GM19351 (cell line): ENCODE measurements around the gene PSMC3.

ENCODE experiments used
- ATAC-seq: cut with Tn5 transposase; IDR thresholded peaks from one replicate; pipeline ENCODE4 v1.9.1; 2021; ENCODE audit warnings: mild to moderate bottlenecking, moderate library complexity; ENCODE audit not compliant: unreplicated experiment

The PSMC3 gene

DNA sequence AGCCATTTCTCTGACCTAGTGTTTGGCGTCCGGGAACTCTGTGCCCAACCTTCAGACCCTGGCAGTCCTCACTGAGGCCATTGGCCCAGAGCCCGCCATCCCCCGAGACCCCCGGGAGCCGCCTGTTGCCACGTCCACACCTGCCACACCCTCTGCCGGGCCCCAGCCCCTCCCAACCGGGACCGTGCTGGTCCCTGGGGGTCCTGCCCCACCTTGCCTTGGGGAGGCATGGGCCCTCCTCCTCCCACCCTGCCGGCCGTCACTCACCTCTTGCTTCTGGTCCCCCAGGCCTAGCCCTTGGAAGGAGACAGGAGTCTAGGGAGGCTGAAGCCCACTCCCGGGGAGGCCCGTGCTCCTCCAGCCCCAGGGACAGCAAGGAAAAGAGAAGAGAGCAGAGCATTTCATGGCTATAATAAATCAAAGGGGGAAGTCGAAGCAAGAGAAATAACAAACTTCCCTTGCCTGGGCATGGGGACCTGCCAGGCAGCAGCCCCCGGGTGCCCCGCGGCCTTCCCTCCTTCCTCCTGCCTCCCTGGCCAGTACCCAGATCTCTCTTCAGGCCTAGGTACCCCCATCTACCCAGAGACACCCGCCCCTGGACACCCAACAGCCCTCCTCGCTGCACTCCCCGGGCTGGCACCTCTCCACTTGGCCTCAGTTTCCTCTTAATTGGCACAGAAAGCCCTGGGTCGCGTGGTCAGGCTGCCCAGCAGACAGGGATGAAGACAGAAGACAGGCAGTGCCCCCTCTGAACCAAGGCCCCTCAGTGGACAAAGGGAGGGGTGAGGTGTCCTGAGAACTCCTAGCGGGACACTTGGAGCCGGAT is 30.8 kb downstream of the PSMC3 start:
- no peak for ATAC-seq

DNA sequence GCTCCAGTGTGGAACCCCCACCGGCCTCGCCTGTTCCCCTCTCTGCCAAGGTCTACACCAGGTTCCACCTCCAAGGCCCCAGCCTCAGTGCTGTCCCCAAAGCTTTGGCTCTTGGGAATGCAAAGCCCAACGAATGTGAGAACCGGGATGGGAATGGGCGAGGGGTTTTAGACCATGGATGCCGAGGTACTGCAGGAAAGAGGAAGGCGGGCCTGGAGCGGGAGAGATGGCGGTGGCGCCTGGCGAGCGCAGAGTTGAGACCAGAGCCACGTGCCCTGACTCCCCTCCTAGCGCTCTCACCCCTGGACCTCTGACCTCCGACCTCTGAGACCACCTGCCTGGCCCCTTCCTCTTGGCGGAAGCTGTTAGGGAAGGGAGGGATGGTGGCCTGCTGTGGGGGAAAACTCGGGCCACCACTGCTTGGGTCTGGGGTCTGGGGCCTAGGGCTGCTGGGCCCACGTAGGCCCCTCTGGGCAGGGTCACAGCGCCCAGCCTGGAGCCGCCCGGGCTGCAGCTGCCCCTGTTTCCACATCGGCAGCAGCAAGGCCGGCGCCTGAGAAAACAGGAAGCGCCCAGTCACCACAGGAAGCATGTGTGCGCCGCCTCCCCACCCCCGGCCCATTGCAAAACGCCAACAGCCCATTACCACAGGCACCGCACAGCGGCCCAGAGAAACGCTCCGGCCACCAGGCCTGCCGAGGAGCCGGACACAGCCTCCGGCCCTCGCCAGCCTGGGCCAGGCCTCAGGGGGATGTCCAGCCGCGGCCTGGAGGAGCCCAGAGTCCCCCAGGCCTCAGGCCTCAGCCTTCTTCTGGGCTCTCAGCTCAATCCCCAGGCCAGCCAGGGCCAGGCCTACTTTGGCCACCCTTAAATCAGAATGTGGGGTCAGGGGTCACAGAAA is 31.7 kb downstream of the PSMC3 start:
- peak; percentile 57 for ATAC-seq

DNA sequence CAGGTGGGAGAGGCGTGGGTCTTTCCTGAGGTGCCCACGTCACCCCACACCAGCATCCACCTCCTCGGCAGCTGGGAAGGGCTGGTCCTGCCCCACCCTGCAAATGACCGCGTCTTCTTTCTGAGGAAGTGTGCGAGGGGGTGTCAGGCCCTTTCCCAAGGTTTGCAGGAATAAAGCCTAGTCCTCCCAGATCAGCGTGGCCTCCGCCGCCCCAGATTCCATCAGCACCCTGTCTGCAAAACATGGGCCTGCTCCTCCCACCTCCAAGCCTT is 32.3 kb downstream of the PSMC3 start:
- ATAC-seq, result no peak

DNA sequence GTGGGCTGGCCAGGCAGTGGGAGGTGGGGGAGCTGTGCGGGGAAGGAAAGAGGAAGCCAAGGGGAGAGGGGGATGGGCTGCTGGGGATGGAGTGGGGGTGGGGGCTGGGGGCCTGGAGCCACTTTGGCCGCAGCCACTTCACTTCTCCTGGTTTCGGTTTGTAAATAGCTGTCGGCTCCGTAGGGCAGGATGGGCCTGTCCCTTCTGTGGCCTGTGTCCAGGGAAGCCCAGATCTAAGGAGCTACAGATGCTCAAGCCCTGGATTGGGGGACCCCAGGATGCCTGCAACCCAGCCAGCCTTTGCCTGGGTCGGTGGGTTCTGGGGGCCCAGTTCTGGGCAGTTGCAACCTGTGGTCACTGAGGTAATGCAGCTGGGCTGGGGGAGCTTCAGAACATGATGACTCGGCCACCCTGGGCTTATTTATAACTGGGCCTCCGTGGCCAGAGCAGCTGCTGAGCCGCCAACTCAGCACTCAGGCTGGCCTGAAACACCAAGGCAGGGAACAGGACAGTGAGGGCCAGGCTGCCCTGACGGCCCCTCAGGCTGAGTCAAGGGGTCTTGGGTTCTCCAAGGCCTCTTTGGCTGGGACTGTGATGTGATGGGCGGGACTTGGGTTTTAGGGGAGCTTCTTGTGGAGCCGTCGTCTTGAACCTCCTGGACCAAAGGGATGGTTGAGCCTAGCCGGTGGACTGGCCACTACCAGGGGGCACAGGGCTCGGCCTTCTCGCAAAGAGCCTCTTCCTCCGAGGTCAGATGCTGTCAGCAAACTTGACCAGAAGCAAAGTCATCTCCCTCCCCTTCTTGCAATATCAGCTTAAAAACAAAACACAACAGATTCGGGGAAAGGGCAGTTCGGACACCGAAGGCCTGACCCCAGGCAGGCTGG is 32.8 kb downstream of the PSMC3 start:
- no peak for ATAC-seq

DNA sequence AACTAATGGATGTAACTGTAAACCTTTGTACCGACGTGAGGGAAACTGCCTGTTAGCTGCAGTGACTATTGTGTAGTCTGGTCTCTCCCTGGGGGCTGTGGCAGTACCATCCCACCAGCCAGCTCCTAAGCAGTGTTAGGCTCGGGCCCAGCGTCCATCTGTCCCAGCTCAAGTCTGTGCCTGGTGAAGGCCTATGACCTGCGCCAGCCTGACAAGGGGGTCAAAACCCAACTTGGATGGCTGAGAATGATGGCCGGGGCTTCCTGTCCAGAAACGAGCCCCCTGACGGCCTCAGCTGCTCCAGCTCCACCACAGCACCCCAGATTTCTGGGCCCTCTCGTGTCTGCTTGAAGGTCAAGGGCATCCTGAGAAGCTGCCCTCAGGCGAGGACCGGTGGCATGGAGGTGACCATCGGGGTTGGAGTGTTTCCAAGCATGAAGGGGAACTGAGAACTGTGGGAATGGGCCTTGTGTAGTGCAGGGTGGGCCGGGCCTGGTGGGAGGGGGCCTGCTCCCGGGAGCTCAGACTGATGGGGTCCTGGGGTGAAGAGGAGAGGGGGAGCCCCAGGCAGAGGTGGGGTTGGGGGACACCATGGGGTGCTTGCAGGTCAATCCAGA is 33.6 kb downstream of the PSMC3 start:
- ATAC-seq, result no peak

DNA sequence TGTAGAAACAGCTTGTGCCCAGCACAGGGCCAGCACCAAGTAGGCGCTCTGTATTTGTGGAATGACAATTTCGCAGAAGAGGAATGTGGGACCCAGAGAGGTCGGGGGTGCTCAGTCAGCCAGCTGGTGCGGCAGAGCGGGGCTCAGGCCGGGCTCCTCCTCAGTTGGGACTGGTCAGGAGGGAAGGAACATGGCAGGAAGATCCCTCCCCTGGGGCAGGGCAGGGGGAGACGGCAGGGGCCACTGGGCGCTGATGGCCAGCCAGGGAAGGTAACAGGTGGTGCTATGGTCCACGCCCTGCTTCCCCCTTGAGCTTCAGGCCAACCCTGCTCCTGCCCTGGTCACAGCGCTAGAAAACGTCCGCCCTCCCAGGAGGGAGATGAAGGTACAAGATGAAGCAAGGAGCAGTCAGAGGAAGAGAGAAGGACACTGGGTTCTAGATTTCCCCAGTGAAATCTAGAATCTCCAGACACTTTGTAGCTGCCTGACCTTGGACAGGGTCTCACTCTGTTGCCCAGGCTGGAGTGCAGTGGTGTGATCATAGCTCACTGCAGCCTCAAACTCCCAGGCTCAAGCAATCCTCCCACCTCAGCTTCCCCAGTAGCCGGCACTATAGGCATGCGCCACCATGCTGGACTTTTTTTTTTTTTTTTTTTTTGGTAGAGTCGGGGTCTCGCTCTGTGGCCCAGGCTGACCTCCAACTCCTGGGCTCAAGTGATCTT is 34.4 kb downstream of the PSMC3 start:
- no peak for ATAC-seq

DNA sequence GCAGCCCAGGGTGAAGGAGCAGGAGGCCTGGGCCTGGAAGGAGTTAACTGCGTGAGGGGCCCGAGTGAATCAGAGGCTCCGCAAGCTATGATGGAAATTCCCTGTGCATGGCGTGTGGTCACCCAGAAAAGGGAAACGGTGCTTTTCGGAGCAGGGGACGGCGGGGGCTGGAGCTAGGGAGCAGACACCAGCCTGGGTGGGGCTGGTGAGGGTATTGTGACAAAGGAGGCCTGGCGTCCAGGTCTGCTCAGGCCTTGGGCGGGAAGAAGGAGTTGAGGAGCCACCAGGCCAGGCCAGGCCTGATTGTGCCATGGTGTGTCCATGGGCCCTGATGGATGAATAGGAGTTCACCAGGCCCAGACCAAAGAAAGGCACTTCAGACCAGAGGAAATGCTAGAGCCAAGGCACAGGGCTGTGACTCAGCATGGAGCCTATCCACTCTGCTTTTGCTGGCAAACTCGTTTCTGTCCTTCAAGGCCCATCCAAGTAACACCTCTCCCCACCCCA is 35.1 kb downstream of the PSMC3 start:
- ATAC-seq, result peak; percentile 49

DNA sequence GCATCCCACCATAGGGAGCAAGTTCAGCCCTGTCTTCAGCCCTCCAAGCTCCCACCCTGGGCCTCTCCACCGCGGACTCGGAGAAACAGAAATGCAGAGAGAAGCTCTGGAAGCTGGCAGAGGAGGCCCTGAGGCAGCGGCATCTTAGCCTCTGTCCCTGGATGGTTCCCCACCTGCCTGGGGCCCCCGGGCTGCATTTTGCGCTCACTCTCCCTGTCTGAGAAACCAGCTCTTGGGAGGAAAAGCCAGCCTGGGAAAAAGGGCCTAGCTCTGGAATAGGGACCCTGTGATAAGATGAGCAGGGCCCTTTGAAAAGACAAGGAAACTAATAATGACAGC is 35.8 kb downstream of the PSMC3 start:
- no peak for ATAC-seq

DNA sequence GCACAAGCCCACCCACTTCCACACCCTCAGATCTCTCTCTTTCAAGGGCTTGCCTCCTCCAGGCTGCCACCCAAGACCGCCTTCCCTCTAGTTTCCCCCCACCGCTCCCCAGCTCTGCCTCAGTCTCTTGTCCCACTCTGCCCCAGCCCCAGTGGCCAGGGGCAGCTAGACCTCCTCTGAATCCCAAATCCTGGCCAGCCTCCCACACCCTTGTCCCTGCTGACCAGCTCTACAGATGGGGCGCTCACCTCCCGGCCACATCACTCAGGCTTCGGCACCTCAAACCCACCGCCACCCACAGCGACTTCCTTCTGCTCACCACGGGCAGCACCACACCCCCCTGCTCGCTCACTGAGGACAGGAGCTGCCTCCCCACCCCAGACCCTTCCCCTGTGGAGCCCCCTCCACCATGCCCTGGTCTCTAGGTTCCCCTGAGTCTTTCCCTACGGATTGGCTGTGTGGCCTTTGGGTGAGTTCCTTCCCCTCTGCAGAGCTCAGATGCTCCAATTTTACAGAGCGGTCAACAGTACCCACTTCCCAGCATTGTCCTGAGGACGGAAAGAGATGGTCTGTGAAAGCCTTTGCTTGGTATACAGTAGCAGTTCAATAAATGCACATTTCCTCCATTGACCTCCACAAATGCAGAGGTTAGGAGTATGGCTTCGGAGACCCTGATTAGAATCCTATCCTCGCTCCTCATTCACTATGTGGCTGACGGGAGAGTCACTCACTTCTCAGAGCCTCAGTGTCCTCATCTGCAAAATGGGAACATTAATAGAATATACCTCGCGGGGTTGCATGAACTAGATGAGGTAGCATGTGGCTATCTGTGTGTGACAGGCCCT is 36.4 kb downstream of the PSMC3 start:
- ATAC-seq, result no peak

DNA sequence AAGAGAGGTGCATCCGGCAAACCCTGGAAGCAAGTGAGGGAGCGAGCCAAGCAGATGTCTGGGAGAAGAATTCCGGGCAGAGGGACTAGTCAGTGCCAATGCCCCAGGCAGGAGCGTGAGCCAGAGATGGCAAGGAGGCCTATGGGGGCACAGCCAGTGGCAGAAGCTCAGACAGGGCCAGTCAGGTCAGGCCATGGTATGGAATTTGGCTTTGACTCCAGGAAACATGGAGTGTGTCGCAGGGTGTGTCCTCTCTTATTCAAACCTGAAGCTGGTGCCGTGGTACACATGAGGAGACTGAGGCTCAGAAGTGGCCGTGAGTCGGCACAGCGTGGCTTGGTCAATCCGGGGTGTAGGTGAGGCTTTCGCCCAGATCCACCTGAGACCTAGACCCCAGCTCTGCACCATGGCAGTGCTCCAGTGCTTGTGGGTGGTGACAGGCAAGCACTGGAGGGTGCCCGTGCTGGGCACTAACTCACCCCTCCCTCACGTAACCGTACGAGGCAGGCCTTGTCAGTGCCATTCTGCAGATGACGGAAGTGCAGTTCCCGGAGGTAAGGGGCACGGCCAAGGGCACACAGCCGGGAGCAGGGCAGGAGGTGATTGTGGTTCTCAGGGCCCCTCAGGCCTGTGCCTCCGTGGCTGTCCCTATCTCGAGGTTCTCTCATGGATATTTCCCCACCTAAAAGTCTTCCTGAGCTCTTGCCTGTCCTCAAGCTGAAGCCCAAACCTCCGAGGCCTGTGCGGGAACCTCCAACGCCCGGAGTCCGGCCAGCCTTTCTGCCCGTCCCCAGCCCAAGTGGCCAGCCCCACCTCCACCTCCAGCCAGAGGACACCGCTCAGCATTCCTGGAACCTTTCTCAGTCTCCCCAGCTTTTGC is 37.3 kb downstream of the PSMC3 start:
- ATAC-seq, result no peak

DNA sequence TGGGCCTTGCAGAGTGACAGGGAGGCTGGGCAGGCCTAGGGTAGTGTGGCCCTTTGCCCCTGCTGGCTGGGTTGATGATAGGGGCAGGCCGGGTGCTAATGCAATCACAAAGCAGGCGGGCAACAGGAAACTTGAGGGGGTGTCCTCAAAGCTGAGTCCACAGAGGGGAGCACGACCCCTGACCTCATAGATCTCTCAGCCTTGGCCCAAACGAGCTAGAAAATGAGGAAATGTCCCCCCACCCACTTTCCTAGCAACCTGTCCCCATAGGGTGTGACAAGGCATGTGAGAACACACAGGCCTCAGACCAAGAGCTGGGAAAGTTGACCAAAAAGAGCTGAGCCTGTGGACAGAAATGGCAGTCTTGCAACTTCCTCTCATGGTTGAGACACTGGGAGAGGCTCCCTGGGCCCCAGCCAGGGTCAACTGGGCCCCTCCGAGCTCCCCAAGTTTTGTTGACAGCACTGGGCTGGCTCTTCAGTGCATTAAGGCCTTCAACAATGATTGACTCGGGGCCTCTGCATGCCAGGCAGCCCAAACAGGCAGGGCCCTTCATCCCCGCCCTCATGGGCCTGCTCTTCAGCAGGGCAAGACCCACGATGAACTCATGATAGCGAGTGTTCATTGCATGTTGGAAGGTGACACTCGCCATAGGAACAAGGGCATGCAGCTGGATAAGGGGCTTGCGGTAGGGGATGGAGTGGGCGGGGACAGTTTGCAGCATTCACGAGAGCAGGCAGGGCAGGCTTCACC is 38.1 kb downstream of the PSMC3 start:
- no peak for ATAC-seq

DNA sequence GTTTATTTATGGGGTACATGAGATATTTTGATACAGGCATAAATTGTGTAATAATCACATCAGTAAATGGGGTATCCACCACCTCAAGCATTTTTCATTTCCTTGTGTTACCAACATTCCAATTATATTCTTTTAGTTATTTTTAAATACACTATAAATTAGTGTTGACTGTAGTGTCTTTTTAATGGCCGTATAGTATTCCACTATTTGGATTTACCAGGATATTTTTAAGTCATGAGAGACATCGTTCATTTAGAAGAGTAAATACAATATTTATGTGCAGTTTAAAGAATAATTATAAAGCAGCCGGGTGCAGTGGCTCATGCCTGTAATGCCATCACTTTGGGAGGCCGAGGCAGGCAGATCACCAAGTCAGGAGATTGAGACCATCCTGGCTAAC is 41.7 kb downstream of the PSMC3 start:
- no peak for ATAC-seq

DNA sequence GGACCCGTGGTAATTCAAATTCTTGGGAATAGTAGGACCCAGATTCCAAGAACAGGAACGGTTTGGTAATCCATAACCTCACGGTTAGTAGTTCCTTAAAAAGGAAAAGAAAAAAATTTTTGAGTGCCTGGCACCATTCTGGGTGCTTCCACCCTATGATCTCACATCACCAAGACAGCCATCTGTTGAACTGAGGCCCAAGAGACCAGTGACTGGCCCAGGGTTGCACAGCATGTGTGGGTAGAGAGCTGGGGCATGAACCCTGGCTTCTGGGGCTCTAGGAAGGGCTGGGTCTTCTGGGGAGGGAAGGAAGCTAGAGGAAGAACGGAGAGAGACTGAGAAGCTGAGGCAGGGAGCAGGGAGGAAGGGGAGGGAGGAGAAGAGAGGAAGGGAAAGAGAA is 43.2 kb downstream of the PSMC3 start:
- ATAC-seq, result no peak

DNA sequence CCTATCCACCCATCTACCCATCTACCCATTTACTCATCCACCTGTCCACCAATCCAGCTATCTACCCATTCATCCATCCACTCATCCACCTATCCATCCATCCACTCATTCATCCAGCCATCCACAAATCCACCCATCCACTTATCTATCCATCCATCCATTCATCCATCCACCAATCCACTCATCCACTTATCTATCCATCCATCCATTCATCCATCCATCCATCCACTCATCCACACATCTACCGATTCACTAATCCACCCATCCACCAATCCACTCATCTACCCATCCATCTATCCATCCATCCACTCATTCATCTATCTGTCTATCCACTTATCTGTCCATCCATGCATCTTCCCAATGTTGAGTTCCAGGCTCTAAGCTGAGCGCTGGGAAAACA is 46.2 kb downstream of the PSMC3 start:
- ATAC-seq, result no peak

DNA sequence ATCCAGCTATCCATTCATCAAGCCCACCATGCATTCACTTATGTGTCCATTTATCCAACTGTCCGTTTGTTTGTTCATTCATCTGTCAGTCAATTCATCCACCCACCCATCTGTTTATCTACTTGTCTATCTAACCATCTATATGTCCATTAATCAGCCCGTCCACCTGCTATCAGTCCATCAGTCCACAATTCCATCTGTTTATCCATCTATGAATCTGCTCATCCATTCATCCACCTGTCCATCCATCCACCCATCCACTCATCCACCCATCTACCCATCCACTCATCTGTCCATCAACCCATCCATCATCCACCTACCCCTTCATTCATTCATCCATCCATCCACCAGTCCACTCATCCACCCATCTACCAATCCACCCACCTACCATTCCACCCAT is 46.9 kb downstream of the PSMC3 start:
- ATAC-seq, result no peak

DNA sequence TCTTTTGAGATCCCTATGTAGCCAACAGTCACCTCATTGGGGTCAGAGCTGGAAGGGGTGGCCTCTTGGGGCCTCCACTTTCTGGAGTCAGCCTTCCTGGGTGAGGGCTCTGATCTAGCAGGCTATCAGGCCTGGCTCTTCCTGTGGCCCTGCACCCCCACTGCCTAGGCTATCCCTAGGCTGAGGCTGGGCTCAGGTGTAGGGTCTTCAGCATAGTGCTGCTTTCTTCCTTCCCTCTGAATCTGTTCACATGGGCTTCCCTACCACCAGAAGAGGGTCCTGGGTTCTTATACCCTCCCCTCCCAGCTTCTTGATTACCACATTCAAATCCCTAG is 47.4 kb downstream of the PSMC3 start:
- peak; percentile 12 for ATAC-seq

DNA sequence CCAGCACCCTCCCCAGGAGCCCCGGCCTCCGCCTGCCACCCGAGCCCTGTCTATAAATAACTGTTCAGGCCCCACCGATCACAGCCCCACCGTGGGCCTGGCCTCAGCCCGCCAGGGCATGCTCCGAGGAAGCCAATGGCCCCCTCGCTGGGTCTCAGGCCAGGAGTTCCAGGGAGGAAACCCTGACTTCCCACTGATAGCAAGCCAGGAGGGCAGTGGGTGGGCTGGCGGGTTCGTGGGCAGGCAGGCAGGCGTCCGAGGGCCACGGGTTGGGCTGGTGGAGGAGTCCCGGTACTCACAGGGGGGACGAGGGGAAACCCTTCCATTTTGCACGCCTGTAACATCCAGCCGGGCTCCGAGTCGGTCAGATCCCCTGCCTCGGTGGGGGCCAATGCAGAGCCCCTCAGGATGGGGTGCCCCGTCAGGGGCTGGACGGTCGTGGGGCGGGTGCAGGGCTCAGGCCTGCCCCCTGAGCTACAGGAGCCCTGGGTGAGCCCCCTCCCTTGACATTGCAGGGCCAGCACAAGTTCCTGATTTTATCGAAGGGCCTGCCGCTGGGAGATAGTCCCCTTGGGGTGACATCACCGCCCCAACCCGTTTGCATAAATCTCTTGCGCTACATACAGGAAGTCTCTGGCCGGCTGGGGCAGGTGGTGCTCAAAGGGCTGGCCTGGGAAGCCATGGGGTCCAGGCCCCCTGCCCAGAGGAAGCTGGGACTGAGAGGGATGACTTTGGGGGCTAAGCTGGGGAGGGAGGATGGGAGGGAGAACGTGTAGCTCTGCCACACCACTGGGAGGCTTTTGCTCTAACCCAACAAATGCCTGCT is 48.0 kb downstream of the PSMC3 start, which contains the start of gene SPI1:
Gene SPI1 (minus strand): TSS at position 538 of the 826 bp plus-strand sequence. CDS start 194 bp downstream, at position 344.
- peak; percentile 87 for ATAC-seq
